22Rv1 (cell line): Measurements from ENCODE around the gene DPAGT1.

ENCODE experiments used
- H3K27ac ChIP-seq: fragments of 450-650 bp; 2 replicates; pipeline ENCODE4 v1.5.1; 2017
- ZFX ChIP-seq: fragments of 450-650 bp; IDR thresholded peaks from 2 replicates; pipeline ENCODE4 v1.6.1; 2017; ENCODE audit warnings: antibody characterized with exemption, borderline replicate concordance
- TF ChIP-seq, protein P1 (sequence below): fragments of 450-650 bp; IDR thresholded peaks from 2 replicates; pipeline ENCODE4 v1.5.1; 2017; ENCODE audit warnings: mild to moderate bottlenecking

DPAGT1 gene

DNA sequence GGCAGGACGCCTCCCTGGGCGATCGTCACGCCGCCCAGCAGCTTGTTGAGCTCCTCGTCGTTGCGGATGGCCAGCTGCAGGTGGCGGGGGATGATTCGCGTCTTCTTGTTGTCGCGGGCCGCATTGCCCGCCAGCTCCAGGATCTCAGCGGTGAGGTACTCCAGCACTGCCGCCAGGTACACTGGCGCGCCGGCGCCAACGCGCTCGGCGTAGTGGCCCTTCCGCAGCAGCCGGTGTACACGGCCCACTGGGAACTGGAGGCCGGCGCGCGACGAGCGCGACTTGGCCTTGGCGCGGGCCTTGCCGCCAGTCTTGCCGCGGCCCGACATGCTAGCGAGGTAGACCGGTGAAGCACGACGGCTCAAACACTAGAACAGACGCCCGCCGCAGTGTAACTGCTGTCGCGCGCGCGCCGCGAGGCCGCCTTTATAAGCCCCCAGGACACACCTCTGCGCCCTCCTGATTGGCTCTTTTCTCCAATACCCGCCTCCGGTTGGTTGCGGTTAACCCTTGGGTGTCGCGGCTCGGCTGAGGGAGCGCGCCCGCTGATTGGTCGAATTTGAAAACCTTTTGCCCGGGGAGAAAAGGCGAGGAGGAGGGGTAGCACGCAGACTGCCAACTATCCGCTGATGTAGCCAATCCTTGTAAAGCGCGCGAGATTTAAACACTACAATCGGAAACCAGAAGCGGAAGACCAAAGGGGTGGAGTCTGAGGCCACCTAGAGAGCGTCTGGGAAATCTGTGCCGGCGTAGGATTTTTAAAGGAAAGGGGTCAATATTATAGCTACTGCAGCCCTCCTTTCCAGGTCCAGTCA lies 6.4 kb downstream of the DPAGT1 start:
- H3K27ac ChIP-seq = peak overlapping the region; percentile 99

DNA sequence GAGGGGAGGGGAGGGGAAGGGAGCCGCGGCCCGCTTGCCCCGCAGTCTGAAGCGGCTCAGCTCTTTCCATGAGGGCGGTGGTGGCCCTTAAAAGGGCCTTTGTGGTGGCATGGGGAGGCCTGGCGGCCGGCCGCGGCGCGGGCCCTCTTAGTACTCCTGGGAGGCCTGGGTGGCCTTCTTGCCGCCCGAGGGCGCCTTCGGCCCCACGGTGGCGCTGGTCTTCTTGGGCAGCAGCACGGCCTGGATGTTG lies 6.9 kb downstream of the DPAGT1 start:
- H3K27ac ChIP-seq = peak overlapping the region; percentile 99
- no peak for TF ChIP-seq ZFX
- TF ChIP-seq, protein P1, sequence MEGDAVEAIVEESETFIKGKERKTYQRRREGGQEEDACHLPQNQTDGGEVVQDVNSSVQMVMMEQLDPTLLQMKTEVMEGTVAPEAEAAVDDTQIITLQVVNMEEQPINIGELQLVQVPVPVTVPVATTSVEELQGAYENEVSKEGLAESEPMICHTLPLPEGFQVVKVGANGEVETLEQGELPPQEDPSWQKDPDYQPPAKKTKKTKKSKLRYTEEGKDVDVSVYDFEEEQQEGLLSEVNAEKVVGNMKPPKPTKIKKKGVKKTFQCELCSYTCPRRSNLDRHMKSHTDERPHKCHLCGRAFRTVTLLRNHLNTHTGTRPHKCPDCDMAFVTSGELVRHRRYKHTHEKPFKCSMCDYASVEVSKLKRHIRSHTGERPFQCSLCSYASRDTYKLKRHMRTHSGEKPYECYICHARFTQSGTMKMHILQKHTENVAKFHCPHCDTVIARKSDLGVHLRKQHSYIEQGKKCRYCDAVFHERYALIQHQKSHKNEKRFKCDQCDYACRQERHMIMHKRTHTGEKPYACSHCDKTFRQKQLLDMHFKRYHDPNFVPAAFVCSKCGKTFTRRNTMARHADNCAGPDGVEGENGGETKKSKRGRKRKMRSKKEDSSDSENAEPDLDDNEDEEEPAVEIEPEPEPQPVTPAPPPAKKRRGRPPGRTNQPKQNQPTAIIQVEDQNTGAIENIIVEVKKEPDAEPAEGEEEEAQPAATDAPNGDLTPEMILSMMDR = peak; percentile 68

More for the DNA sequence above, 6.4 kb downstream of the DPAGT1 start:
- TF ChIP-seq, protein P1 = peak; percentile 34; the same call in 1 of the 2 replicates
- no peak for TF ChIP-seq ZFX

DNA sequence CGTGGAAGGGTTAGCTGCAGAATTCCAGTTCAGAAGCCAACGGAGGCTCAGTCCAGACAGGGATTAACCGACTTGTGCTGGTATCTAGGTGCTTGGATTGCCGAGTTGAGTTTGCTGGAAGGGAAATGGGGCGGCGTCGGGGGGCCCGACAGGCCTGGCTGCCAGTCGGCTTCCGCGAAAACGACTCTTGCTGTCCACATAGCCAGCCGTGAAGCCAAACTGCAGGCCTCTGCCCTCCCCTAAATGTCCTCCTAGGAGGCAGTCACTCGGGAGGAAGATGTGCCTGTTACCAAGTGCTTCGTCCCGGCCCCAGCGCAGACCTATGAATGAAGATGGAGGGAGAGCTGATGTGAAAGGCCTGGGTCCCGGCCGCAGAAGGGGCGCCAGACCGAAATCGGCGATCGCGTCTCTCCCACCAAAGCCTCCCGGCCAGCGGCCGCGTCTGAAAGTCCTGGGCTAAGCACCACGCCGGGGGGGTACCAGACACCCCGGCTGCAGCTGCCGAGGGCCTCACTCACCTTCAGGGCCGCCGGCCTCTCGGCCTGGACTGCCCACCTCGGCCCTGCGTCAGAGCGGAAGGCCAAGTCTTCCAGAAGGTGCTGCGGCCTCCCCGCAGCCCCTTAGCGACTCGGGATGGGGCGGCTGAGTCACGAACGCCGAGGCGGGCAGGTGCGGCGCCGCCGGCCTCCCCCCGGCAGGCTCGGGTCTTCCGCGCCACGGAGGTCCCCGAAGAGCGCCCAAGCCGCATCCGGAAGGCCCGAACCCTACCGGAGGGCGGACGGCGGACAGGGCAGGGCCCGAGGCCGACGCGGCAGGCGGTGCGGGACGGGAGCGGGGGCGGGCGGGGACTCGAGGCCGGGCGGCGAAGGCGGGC lies 7.5 kb downstream of the DPAGT1 start:
- no peak for TF ChIP-seq ZFX
- TF ChIP-seq, protein P1 = no peak
- H3K27ac ChIP-seq = peak overlapping the region; percentile 99

DNA sequence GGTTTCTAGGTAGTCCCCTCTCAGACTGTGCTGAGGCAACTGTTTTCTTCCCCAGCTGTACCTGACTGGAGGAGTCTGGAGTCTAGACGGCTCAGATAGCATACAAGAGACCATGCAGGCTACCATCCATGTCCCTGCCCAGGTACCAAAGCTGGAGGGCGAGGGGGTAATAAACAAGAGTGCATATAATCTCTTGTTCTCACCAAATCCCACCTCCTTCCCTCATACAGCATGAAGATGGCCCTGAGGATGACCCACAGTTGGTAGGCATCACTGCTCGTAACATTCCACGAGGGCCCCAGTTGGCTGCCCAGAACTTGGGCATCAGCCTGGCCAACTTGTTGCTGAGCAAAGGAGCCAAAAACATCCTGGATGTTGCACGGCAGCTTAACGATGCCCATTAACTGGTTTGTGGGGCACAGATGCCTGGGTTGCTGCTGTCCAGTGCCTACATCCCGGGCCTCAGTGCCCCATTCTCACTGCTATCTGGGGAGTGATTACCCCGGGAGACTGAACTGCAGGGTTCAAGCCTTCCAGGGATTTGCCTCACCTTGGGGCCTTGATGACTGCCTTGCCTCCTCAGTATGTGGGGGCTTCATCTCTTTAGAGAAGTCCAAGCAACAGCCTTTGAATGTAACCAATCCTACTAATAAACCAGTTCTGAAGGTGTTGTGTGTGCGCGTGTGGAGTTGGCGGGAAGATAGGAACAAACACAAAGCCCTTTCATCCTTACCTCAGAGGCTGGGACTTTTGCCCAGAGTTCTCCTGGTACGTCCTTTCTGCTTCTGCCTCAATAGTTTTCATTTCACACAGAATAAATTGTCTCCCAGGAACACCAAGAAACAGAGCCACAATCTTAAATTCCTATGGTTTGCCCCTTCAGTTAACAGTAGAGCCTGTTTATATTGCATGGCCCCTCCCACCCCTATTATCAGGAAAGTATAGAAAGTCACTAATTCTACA lies 8.5 kb downstream of the DPAGT1 start:
- TF ChIP-seq, protein P1 = no peak
- no peak for TF ChIP-seq ZFX
- H3K27ac ChIP-seq = peak overlapping the region; percentile 99

DNA sequence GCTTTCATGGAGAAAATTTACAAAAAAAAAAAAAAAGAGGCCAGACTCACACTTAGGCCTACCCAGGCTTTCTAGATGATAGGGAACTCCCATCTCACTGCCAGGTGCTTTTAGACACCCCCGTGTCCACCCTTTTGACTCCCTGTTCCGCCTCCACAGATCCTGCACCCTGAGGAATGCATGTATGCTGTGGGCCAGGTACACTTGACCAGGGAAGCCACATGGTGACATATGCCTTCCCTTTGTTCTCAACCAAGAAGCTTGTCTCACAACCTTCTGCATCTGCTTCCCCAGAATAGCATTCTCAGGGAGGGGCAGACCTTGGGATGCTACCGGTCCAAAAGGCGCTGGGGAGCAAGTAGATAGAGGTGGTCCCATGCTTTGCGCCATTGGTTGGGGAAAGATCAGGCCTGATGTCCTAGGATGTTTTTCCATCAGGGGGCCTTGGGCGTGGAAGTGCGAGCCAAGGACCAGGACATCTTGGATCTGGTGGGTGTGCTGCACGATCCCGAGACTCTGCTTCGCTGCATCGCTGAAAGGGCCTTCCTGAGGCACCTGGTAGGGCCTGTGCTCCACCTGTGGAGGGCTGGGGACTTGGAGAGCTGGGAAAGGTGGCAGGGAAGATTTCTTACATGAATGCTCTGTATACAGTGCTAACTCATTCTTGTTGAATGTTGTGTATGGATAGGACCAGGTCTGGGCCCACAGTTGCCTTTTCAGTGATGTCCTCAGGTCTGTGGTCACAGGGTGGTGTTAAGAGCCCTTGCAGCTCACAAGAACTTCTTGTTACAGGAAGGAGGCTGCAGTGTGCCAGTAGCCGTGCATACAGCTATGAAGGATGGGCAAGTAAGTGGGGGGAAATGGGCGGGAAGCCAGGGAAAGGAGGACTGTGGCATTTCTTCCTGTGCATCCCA lies 9.4 kb downstream of the DPAGT1 start:
- H3K27ac ChIP-seq = peak overlapping the region; percentile 99
- TF ChIP-seq, protein P1 = no peak
- no peak for TF ChIP-seq ZFX

DNA sequence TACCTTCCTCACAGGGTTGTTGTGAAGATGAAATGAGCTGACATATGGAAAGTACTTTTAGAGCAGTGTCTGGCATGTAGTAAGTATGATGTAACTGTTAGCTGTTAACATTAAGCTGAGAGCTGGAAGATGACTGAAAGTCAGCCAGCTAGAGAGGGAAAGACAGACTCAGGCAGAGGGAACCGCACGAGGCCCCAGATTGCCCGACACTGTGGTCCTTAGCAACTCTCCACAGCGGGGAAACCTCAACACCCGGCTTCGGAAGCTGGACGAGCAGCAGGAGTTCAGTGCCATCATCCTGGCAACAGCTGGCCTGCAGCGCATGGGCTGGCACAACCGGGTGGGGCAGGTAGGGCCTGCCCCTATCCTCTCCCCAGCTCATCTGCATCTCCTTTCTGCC lies 10.5 kb downstream of the DPAGT1 start:
- peak overlapping the region; percentile 99 for H3K27ac ChIP-seq
- no peak for TF ChIP-seq ZFX
- TF ChIP-seq, protein P1 = no peak
